Parathyroid adenoma (tissue), 2 donors: ENCODE data around the gene CRTAP.

ENCODE experiments used
- H2AFZ ChIP-seq: fragments of 300-600 bp; sonication (generic); one replicate; pipeline ENCODE4 v1.7.0; 2017; ENCODE audit warnings: antibody characterized with exemption, mild to moderate bottlenecking
- H3K27ac ChIP-seq: fragments of 300-600 bp; sonication (generic); one replicate; pipeline ENCODE4 v1.7.0; 2017
- H3K27me3 ChIP-seq: fragments of 300-600 bp; sonication (generic); one replicate; pipeline ENCODE4 v1.7.0; 2017; ENCODE audit warnings: low read length; ENCODE audit not compliant: control insufficient read depth, insufficient read depth
- H3K36me3 ChIP-seq: fragments of 300-600 bp; sonication (generic); one replicate; pipeline ENCODE4 v1.7.0; 2017; ENCODE audit warnings: low read length; ENCODE audit not compliant: control insufficient read depth, insufficient read depth
- H3K4me1 ChIP-seq: fragments of 300-600 bp; sonication (generic); one replicate; pipeline ENCODE4 v1.7.0; 2017; ENCODE audit warnings: control low read depth
- H3K4me2 ChIP-seq: fragments of 300-600 bp; sonication (generic); one replicate; pipeline ENCODE4 v1.7.0; 2017; ENCODE audit warnings: low read length
- H3K4me3 ChIP-seq: fragments of 300-600 bp; sonication (generic); one replicate; pipeline ENCODE4 v1.7.0; 2017; ENCODE audit warnings: low read depth, low read length
- H3K79me2 ChIP-seq: fragments of 300-600 bp; sonication (generic); one replicate; pipeline ENCODE4 v1.7.0; 2017; ENCODE audit warnings: control low read depth
- H3K9ac ChIP-seq: fragments of 300-600 bp; sonication (generic); one replicate; pipeline ENCODE4 v1.7.0; 2017; ENCODE audit warnings: mild to moderate bottlenecking
- H3K9me3 ChIP-seq: fragments of 300-600 bp; sonication (generic); one replicate; pipeline ENCODE4 v1.7.0; 2017; ENCODE audit warnings: low read length; ENCODE audit not compliant: control insufficient read depth
- TF ChIP-seq, protein P1 (sequence below): fragments of 300-600 bp; sonication (generic); IDR thresholded peaks from one replicate; pipeline ENCODE4 v1.7.0; 2017; ENCODE audit warnings: antibody characterized with exemption, mild to moderate bottlenecking
- donor health status: primary hyperparathyroidism.

CRTAP gene

DNA sequence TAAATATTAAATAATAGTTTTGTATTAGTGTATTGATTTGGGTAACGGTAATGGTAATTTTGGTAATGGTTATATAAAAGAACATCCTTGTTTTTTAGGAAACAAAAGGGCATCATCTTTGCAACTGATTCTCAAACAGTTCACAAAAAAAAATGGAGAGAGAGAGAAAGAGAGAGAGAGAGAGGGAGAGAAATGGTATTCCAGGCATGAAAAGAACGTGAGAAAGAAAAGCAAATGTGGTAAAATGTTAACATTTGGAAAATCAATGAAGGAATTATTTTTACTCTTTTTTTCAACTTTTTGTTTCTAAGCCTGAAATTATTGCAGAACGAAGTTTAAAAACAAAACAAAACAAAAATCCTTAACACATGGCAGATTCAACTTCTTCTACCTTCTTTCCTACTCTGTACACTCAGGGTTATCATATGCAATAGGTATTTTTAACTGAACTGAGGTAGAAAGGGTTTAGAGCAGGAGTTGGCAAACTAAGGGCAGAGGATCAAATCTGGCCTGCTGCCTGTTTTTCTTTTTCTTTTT lies 14.6 kb upstream of the CRTAP start:
- no peak overlapping the region for H3K9ac ChIP-seq
- no peaks in the 10 kb centered on the region for H3K27me3 ChIP-seq
- H3K27ac ChIP-seq: no peak overlapping the region
- H3K4me2 ChIP-seq: no peak overlapping the region
- no peaks in the 10 kb centered on the region for H3K36me3 ChIP-seq
- H3K79me2 ChIP-seq: no peaks in the 10 kb centered on the region
- peaks cover 3% of the 10 kb centered on the region for H3K4me1 ChIP-seq
- H3K4me3 ChIP-seq: no peak overlapping the region
- H2AFZ ChIP-seq: no peak overlapping the region
- no peaks in the 10 kb centered on the region for H3K9me3 ChIP-seq
- TF ChIP-seq, protein P1, sequence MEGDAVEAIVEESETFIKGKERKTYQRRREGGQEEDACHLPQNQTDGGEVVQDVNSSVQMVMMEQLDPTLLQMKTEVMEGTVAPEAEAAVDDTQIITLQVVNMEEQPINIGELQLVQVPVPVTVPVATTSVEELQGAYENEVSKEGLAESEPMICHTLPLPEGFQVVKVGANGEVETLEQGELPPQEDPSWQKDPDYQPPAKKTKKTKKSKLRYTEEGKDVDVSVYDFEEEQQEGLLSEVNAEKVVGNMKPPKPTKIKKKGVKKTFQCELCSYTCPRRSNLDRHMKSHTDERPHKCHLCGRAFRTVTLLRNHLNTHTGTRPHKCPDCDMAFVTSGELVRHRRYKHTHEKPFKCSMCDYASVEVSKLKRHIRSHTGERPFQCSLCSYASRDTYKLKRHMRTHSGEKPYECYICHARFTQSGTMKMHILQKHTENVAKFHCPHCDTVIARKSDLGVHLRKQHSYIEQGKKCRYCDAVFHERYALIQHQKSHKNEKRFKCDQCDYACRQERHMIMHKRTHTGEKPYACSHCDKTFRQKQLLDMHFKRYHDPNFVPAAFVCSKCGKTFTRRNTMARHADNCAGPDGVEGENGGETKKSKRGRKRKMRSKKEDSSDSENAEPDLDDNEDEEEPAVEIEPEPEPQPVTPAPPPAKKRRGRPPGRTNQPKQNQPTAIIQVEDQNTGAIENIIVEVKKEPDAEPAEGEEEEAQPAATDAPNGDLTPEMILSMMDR: no peak

DNA sequence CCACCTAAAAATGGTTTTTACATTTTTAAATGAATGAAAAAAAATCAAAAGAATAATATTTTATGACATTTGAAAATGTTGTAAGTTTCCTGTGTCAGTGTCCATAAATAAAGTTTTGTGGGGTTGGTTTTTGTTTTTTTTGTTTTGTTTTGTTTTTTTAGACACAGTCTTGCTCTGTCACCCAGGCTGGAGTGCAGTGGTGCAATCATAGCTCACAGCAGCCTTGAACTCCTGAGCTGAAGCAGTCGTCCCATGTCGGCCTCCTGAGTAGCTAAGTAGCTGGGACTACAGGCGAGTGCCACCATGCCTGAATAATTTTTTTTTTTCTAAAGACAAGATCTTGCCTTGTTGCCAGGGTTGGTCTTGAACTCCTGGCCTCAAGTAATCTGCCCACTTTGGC lies 14.1 kb upstream of the CRTAP start:
- Histone ChIP-seq H3K4me2 (no peak overlapping the region), H3K4me1 (peaks cover 3% of the 10 kb centered on the region), H3K79me2 (no peaks in the 10 kb centered on the region), H3K36me3 (no peaks in the 10 kb centered on the region), H3K4me3 (no peak overlapping the region), H2AFZ (no peak overlapping the region), H3K9me3 (no peaks in the 10 kb centered on the region), H3K27ac (no peak overlapping the region), H3K9ac (no peak overlapping the region), H3K27me3 (no peaks in the 10 kb centered on the region)
- TF ChIP-seq, protein P1: no peak

DNA sequence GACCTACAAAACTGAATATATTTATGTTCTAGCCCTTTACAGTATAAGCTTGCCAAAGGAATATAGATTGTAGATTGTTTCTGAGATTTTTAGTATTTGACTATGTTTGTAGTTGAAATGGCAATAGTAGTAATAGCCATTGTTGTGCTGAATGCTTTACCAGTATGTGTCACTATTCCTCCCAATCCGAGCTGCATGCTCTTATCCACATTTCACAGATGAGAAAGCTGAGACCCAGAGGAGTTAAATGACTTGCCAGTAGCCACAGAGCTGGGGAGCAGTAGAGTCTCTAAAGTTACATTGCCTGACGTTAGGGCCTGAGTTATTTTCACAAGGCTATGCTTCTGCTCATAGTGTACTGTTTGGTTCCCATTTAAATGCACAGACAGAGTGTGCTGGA lies 13.6 kb upstream of the CRTAP start:
- Histone ChIP-seq H3K27me3 (no peaks in the 10 kb centered on the region), H3K4me3 (no peak overlapping the region), H3K36me3 (no peaks in the 10 kb centered on the region), H3K9ac (no peak overlapping the region), H3K4me1 (peaks cover 3% of the 10 kb centered on the region), H3K27ac (no peak overlapping the region), H2AFZ (no peak overlapping the region), H3K79me2 (no peaks in the 10 kb centered on the region), H3K9me3 (no peaks in the 10 kb centered on the region), H3K4me2 (no peak overlapping the region)
- TF ChIP-seq, protein P1: no peak

DNA sequence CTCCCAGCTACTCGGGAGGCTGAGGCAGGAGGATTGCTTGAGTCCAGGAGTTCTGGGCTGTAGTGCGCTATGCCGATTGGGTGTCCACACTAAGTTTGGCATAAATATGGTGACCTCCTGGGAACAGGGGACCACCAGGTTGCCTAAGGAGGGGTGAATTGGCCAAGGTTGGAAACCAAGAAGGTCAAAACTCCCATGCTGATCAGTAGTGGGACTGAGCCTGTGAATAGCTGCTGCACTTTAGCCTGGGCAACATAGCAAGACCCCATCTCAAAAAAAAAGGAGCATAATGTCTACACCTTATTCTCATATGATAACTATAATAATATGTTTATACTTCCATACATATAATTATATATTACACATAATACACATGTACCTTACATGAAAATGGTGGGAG lies 10.8 kb upstream of the CRTAP start:
- Histone ChIP-seq H3K79me2 (no peaks in the 10 kb centered on the region), H3K9me3 (no peaks in the 10 kb centered on the region), H3K36me3 (no peaks in the 10 kb centered on the region), H3K4me3 (no peak overlapping the region), H3K27ac (no peak overlapping the region), H3K4me2 (no peak overlapping the region), H2AFZ (no peak overlapping the region), H3K27me3 (no peaks in the 10 kb centered on the region), H3K4me1 (no peaks in the 10 kb centered on the region), H3K9ac (no peak overlapping the region)
- TF ChIP-seq, protein P1: no peak

DNA sequence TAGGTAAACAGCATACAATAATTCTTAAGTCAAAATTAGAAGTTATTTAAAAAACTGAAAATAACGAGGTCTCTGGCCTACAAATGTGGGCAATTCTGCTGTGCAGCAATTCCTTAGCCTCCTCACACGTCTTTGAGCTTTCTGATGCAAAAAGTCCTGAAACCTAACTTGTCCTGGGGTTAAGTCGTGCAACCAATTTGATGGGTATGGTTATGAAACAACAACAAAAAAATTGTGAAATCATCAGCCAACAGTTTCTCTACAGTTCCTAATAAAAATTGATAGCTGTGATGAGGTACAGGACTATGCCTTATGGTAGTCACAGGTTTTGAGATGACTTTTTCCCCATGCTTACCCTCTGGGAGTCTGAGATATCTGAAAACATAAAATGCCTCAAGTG lies 10.3 kb upstream of the CRTAP start:
- no peaks in the 10 kb centered on the region for H3K9me3 ChIP-seq
- no peaks in the 10 kb centered on the region for H3K4me1 ChIP-seq
- no peaks in the 10 kb centered on the region for H3K27me3 ChIP-seq
- no peaks in the 10 kb centered on the region for H3K79me2 ChIP-seq
- no peak overlapping the region for H3K9ac ChIP-seq
- H3K36me3 ChIP-seq: no peaks in the 10 kb centered on the region
- H2AFZ ChIP-seq: no peak overlapping the region
- H3K4me2 ChIP-seq: no peak overlapping the region
- H3K27ac ChIP-seq: no peak overlapping the region
- H3K4me3 ChIP-seq: no peak overlapping the region
- TF ChIP-seq, protein P1: no peak
